Liver (tissue), 9 donors: ENCODE measurements around the gene SPINK9. TPM values are rescaled to one million over a fixed set of nuclear protein-coding genes. Genes with fewer than 3 reads are reported as not detected.

Experiments
- DNase-seq: peaks from one replicate; pipeline ENCODE4 v3.0.0-alpha.2; 2017; ENCODE audit warnings: low spot score
- H3K27ac ChIP-seq, 2 donors: one replicate each; pipeline ENCODE4 v1.7.0; 2013; ENCODE audit warnings: inconsistent platforms in 2 of 2, low read length in 2 of 2, control low read depth in 1 of 2, low read depth in 1 of 2, mild to moderate bottlenecking in 1 of 2
- H3K27me3 ChIP-seq, 4 donors: one replicate each; pipeline versions ENCODE4 v1.6.1 to v1.7.0; 2013; ENCODE audit warnings: low read length in 3 of 4, inconsistent platforms in 1 of 4, mild to moderate bottlenecking in 1 of 4, moderate library complexity in 1 of 4; ENCODE audit not compliant: control insufficient read depth in 4 of 4, insufficient read depth in 4 of 4
- H3K36me3 ChIP-seq, 4 donors: one replicate each; pipeline versions ENCODE4 v1.6.1 to v1.7.0; 2013; ENCODE audit warnings: low read length in 3 of 4, mild to moderate bottlenecking in 3 of 4, low read depth in 1 of 4, moderate library complexity in 1 of 4; ENCODE audit not compliant: control insufficient read depth in 4 of 4, insufficient read depth in 3 of 4
- H3K4me1 ChIP-seq, 4 donors: one replicate each; pipeline versions ENCODE4 v1.6.1 to v1.7.0; 2013; ENCODE audit warnings: low read length in 3 of 4, mild to moderate bottlenecking in 3 of 4, moderate library complexity in 1 of 4; ENCODE audit not compliant: control insufficient read depth in 4 of 4, insufficient read depth in 4 of 4
- H3K4me3 ChIP-seq, 3 donors: one replicate each; pipeline versions ENCODE4 v1.6.1 to v1.7.0; 2013; ENCODE audit warnings: low read length in 3 of 3, control low read depth in 1 of 3, low read depth in 1 of 3, mild to moderate bottlenecking in 1 of 3
- H3K9ac ChIP-seq, 2 donors: one replicate each; pipeline ENCODE4 v1.7.0; 2013; ENCODE audit warnings: low read length in 2 of 2, mild to moderate bottlenecking in 2 of 2, moderate library complexity in 2 of 2, control low read depth in 1 of 2, low read depth in 1 of 2
- H3K9me3 ChIP-seq, 4 donors: one replicate each; pipeline versions ENCODE4 v1.6.1 to v1.7.0; 2013; ENCODE audit warnings: low read length in 3 of 4; ENCODE audit not compliant: control insufficient read depth in 4 of 4
- CTCF ChIP-seq: fragments of 150-350 bp; IDR thresholded peaks from 2 replicates; pipeline ENCODE4 v1.5.1; 2017; ENCODE audit warnings: improper control_type of control experiment, low read depth, low read length; ENCODE audit not compliant: missing input control
- EGR1 ChIP-seq, 2 donors: IDR thresholded peaks; 2 replicates each; pipeline ENCODE4 v1.6.1; 2016 to 2018; ENCODE audit warnings: antibody characterized with exemption in 2 of 2, low read depth in 2 of 2
- FOXA1 ChIP-seq: IDR thresholded peaks from 2 replicates; pipeline ENCODE4 v1.6.1; 2016; ENCODE audit warnings: antibody characterized with exemption
- FOXA2 ChIP-seq: IDR thresholded peaks from 2 replicates; pipeline ENCODE4 v1.6.1; 2016; ENCODE audit warnings: antibody characterized with exemption
- GABPA ChIP-seq, 2 donors: IDR thresholded peaks in 1 of 2; conservative IDR thresholded peaks in 1 of 2; 2 replicates each; pipeline ENCODE4 v1.6.1; 2016; ENCODE audit warnings: antibody characterized with exemption in 2 of 2, mild to moderate bottlenecking in 1 of 2, moderate library complexity in 1 of 2
- HNF4A ChIP-seq, 2 donors: conservative IDR thresholded peaks; 2 replicates each; pipeline ENCODE4 v1.6.1; 2016; ENCODE audit warnings: antibody characterized with exemption in 2 of 2, mild to moderate bottlenecking in 2 of 2
- HNF4G ChIP-seq: IDR thresholded peaks from 2 replicates; pipeline ENCODE4 v1.6.1; 2016; ENCODE audit warnings: antibody characterized with exemption
- JUND ChIP-seq, 2 donors: IDR thresholded peaks; 2 replicates each; pipeline ENCODE4 v1.6.1; 2016; ENCODE audit warnings: antibody characterized with exemption in 2 of 2
- MAX ChIP-seq: IDR thresholded peaks from 2 replicates; pipeline ENCODE4 v1.6.1; 2016; ENCODE audit warnings: antibody characterized with exemption
- NR2F2 ChIP-seq: IDR thresholded peaks from 2 replicates; pipeline ENCODE4 v1.6.1; 2016; ENCODE audit warnings: antibody characterized with exemption
- RAD21 ChIP-seq, 2 donors: IDR thresholded peaks; 2 replicates each; pipeline ENCODE4 v1.6.1; 2016; ENCODE audit warnings: antibody characterized with exemption in 2 of 2, mild to moderate bottlenecking in 2 of 2
- TAF1 ChIP-seq: conservative IDR thresholded peaks from 2 replicates; pipeline ENCODE4 v1.6.1; 2016; ENCODE audit warnings: antibody characterized with exemption, mild to moderate bottlenecking
- YY1 ChIP-seq: IDR thresholded peaks from 2 replicates; pipeline ENCODE4 v1.6.1; 2016; ENCODE audit warnings: antibody characterized with exemption, mild to moderate bottlenecking
- WGBS: extraction: QIAGEN DNeasy Blood & Tissue Kit; methylation state at CpG from one replicate; pipeline ENCODE4 v1.1.7; 2013; 5-methylcytosine and 5-hydroxymethylcytosine counted together
- polyA plus RNA-seq, 2 donors: library from polyadenylated mRNA; stranded (reverse) in 1 of 2; unstranded in 1 of 2; fragments of 200-250 nt in 1 of 2; fragments of >200 nt in 1 of 2; fragmentation: Nextera tagmentation in 1 of 2; extraction: Ambion mirVana in 1 of 2; gene quantifications; one replicate each; pipeline versions ENCODE4 v1.2.1 to v1.2.3, GENCODE V29; 2013 to 2015
- total RNA-seq, 2 donors: library from RNA; depleted of rRNA; stranded (reverse); fragments of >200 nt; gene quantifications; one replicate each; pipeline ENCODE4 v1.2.3, GENCODE V29; 2014
- TF ChIP-seq, protein P1 (sequence below): IDR thresholded peaks from 2 replicates; pipeline ENCODE4 v1.6.1; 2016; ENCODE audit warnings: antibody characterized with exemption
- TF ChIP-seq, protein P2 (sequence below): IDR thresholded peaks from 2 replicates; pipeline ENCODE4 v1.6.1; 2016; ENCODE audit warnings: antibody characterized with exemption, mild to moderate bottlenecking
- TF ChIP-seq, protein P3 (sequence below): IDR thresholded peaks from 2 replicates; pipeline ENCODE4 v1.6.1; 2016; ENCODE audit warnings: antibody characterized with exemption
- donor health status: healthy.
- donor health status: healthy.
- donor health status: healthy.
- donor health status: healthy.
- donor health status: healthy.

The SPINK9 gene
- total and polyA plus RNA-seq, 4 donors, result not detected

GRCh38 chr5:148336704-148337435 lies 1.5 kb downstream of the SPINK9 start:
- no peak for DNase-seq
- WGBS, result 89% methylated on average over 3 of the region's 3 CpGs
- no peak overlapping the region for H3K27ac ChIP-seq

More at GRCh38 chr5:148336704-148337435, 1.5 kb downstream of the SPINK9 start:
- Histone ChIP-seq H3K36me3 (peaks cover 0 to 2% (median 0%) of the 10 kb centered on the region in 4 donors), H3K4me1 (no peaks in the 10 kb centered on the region), H3K4me3 (no peak overlapping the region), H3K9me3 (no peaks in the 10 kb centered on the region), H3K27me3 (no peaks in the 10 kb centered on the region), H3K9ac (no peak overlapping the region)
- no peak for TF ChIP-seq HNF4A (conservative IDR thresholded peaks at IDR 0.05)
- no peak for TF ChIP-seq TAF1
- TF ChIP-seq JUND (IDR thresholded peaks at IDR 0.05), result no peak
- no peak for TF ChIP-seq NR2F2
- no peak for TF ChIP-seq CTCF
- TF ChIP-seq RAD21 (IDR thresholded peaks at IDR 0.05), result no peak
- TF ChIP-seq, protein P1, sequence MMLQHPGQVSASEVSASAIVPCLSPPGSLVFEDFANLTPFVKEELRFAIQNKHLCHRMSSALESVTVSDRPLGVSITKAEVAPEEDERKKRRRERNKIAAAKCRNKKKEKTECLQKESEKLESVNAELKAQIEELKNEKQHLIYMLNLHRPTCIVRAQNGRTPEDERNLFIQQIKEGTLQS, result no peak
- TF ChIP-seq MAX, result no peak
- no peak for TF ChIP-seq EGR1 (IDR thresholded peaks at IDR 0.05; ENCODE audit: low read depth in 2 of 2)
- TF ChIP-seq, protein P2, sequence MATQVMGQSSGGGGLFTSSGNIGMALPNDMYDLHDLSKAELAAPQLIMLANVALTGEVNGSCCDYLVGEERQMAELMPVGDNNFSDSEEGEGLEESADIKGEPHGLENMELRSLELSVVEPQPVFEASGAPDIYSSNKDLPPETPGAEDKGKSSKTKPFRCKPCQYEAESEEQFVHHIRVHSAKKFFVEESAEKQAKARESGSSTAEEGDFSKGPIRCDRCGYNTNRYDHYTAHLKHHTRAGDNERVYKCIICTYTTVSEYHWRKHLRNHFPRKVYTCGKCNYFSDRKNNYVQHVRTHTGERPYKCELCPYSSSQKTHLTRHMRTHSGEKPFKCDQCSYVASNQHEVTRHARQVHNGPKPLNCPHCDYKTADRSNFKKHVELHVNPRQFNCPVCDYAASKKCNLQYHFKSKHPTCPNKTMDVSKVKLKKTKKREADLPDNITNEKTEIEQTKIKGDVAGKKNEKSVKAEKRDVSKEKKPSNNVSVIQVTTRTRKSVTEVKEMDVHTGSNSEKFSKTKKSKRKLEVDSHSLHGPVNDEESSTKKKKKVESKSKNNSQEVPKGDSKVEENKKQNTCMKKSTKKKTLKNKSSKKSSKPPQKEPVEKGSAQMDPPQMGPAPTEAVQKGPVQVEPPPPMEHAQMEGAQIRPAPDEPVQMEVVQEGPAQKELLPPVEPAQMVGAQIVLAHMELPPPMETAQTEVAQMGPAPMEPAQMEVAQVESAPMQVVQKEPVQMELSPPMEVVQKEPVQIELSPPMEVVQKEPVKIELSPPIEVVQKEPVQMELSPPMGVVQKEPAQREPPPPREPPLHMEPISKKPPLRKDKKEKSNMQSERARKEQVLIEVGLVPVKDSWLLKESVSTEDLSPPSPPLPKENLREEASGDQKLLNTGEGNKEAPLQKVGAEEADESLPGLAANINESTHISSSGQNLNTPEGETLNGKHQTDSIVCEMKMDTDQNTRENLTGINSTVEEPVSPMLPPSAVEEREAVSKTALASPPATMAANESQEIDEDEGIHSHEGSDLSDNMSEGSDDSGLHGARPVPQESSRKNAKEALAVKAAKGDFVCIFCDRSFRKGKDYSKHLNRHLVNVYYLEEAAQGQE, result no peak
- TF ChIP-seq FOXA2, result no peak
- TF ChIP-seq GABPA (IDR thresholded peaks at IDR 0.05 in 1 of 2, conservative IDR thresholded peaks at IDR 0.05 in 1 of 2), result no peak
- TF ChIP-seq YY1, result no peak
- no peak for TF ChIP-seq FOXA1
- no peak for TF ChIP-seq HNF4G
- TF ChIP-seq, protein P3, sequence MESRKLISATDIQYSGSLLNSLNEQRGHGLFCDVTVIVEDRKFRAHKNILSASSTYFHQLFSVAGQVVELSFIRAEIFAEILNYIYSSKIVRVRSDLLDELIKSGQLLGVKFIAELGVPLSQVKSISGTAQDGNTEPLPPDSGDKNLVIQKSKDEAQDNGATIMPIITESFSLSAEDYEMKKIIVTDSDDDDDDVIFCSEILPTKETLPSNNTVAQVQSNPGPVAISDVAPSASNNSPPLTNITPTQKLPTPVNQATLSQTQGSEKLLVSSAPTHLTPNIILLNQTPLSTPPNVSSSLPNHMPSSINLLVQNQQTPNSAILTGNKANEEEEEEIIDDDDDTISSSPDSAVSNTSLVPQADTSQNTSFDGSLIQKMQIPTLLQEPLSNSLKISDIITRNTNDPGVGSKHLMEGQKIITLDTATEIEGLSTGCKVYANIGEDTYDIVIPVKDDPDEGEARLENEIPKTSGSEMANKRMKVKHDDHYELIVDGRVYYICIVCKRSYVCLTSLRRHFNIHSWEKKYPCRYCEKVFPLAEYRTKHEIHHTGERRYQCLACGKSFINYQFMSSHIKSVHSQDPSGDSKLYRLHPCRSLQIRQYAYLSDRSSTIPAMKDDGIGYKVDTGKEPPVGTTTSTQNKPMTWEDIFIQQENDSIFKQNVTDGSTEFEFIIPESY, result no peak
